GM18951 (cell line): ENCODE results near the gene GIT2.
"Not testable (repeated sequence)": the region's sequence is repeated elsewhere in the genome, so short reads cannot be mapped to it uniquely, and the experiment has no call there.

Experiments used
- POLR2A ChIP-seq: IDR thresholded peaks from 4 replicates; pipeline ENCODE4 v1.6.1; 2011; ENCODE audit warnings: mild to moderate bottlenecking; ENCODE audit not compliant: insufficient read length, insufficient read depth; ENCODE audit errors: extremely low read depth
- in situ Hi-C: fragments of 300-500 bp; cut with MboI; formaldehyde crosslinking; loops from one replicate; pipeline ENCODE4 v1.12.0; 2022; ENCODE audit warnings: low sequenced_read_pairs, mixed read lengths, inconsistent platforms; ENCODE audit not compliant: unreplicated experiment

Gene GIT2

GRCh38 chr12:109944561-109945359 is 51.4 kb downstream of the GIT2 start:
- no peak for TF ChIP-seq POLR2A

DNA sequence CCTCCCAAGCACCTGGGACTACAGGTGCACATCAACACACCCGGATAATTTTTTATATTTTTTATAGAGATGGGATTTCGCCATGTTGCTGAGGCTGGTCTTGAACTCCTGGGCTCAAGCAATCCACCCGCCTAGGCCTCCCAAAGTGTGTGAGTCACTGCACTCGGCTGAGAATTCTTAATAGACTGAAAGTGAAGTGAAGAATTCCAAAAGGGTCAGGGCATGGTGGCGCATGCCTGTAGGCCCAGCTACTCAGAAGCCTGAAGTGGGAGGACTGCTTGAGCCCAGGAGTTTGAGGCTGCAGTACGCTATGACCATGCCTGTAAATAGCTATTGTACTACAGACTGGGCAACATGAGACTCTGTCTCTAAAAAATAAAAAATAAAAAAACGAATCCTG is 52.4 kb downstream of the GIT2 start:
- in situ Hi-C loops = no loop called here
- TF ChIP-seq POLR2A = no peak

More at GRCh38 chr12:109944561-109945359, 51.4 kb downstream of the GIT2 start:
- in situ Hi-C loops = no loop called here

- TF ChIP-seq POLR2A = no peak
- in situ Hi-C loops = no loop called here
Measured at GRCh38 chr12:109940339-109940923, 55.7 kb downstream of the GIT2 start.

GRCh38 chr12:109939504-109939903 is 56.7 kb downstream of the GIT2 start:
- TF ChIP-seq POLR2A = no peak
- in situ Hi-C loops = no loop called here

GRCh38 chr12:109938947-109939346 is 57.2 kb downstream of the GIT2 start:
- in situ Hi-C loops = no loop called here
- no peak for TF ChIP-seq POLR2A

- no peak for TF ChIP-seq POLR2A
- in situ Hi-C loops = no loop called here
Measured at GRCh38 chr12:109937371-109937770, 58.8 kb downstream of the GIT2 start.

DNA sequence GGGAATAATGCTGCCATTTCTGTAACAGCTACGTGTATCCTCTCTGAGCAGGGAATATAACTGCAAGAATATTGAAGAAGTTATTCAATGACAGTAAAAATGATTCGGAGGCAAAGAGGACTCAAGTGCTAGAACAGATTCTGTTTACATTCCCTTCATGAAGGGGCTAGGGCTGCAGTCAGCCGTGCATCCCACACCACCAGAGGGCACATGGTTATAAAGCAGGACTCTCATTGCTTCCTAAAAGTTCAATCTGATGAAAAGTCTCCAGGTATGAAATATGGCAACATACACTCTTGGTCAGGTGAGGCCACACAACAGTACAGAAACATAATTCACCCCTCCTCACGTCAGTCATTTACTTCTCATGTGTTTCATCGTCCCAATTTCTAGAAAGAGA is 62.1 kb downstream of the GIT2 start:
- TF ChIP-seq POLR2A = no peak
- in situ Hi-C loops = no loop called here

DNA sequence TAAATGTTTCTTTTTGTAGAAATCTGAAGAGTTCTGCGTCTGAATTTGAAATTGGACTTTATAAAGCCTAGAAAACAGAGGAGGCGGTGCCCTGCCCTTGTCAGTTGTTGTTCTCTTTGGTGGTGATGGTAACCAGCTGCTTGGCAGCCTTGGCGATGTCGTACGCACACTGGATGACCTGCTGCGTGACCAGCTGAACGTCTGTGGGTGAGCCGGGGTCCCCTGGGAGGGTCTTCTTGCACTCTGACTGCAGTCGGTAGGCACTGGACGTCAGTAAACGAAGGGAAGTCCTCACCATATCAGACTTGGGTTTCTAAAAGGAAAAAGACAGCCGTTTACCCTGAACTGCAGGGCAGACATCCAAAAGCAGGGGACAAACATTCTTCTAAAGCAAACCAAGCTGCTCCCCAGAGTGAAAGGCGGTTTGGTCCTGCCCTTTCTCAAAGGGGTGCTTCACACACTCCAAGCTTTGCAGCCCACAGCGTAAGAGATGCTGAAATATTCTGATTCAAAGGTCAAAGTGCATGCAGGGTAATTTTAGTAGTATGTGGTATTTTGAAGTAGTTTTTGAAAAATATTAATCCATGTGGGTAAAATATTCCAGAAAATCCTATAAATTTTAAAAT is 63.2 kb downstream of the GIT2 start:
- in situ Hi-C loops = no loop called here
- TF ChIP-seq POLR2A = no peak

DNA sequence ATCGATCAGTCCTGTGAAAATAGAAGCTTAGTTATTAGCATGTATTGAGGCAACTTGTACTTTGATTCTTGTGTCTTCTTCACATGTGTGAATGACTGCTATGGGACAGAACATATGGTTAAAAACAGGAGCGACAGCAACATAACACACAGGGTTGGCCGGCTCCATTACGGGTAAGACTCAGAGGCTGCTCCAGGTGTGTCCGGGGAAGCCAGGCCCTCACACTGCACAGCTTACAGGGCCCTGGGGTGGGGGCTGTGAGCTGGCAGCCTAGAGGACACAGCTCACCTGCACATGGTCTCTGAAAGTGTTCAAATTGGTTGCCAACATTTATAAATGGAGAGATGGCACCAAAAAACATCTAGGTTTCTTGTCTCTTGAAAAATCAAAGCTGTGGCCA is 65.0 kb downstream of the GIT2 start:
- in situ Hi-C loops = no loop called here

GRCh38 chr12:109930028-109930800 is 66.0 kb downstream of the GIT2 start:
- in situ Hi-C loops = no loop called here

More for the DNA sequence above, 65.0 kb downstream of the GIT2 start:
- TF ChIP-seq POLR2A = no peak

DNA sequence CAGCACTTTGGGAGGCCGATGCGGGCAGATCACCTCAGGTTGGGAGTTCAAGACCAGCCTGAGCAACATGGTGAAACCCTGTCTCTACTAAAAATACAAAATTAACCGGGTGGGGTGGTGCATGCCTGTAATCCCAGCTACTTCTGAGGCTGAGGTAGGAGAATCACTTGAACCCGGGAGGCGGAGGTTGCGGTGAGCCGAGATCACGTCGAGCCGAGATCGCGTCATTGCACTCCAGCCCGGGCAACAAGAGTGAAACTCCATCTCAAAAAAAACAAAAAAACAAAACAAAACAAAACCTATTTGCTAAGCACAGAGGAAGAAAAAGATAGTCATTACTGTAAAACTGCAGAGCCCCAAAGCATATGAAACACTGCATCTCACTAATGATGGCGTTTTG is 66.8 kb downstream of the GIT2 start:
- in situ Hi-C loops = not testable (repeated sequence)

More at GRCh38 chr12:109930028-109930800, 66.0 kb downstream of the GIT2 start:
- no peak for TF ChIP-seq POLR2A

- in situ Hi-C loops = no loop called here
Measured at GRCh38 chr12:109928058-109928656, 68.0 kb downstream of the GIT2 start.

GRCh38 chr12:109927622-109928021 is 68.5 kb downstream of the GIT2 start:
- in situ Hi-C loops = no loop called here
- no peak for TF ChIP-seq POLR2A

More at GRCh38 chr12:109928058-109928656, 68.0 kb downstream of the GIT2 start:
- no peak for TF ChIP-seq POLR2A
